NT2/D1 (cell line): ENCODE measurements around the gene MAGI3.

Experiments used
- SUZ12 ChIP-seq: IDR thresholded peaks from 2 replicates; pipeline ENCODE4 v1.6.1; 2011; ENCODE audit not compliant: insufficient read length, insufficient read depth; ENCODE audit errors: extremely low read depth
- YY1 ChIP-seq: IDR thresholded peaks from 2 replicates; pipeline ENCODE4 v1.6.1; 2011; ENCODE audit not compliant: insufficient read length, insufficient read depth

DNA sequence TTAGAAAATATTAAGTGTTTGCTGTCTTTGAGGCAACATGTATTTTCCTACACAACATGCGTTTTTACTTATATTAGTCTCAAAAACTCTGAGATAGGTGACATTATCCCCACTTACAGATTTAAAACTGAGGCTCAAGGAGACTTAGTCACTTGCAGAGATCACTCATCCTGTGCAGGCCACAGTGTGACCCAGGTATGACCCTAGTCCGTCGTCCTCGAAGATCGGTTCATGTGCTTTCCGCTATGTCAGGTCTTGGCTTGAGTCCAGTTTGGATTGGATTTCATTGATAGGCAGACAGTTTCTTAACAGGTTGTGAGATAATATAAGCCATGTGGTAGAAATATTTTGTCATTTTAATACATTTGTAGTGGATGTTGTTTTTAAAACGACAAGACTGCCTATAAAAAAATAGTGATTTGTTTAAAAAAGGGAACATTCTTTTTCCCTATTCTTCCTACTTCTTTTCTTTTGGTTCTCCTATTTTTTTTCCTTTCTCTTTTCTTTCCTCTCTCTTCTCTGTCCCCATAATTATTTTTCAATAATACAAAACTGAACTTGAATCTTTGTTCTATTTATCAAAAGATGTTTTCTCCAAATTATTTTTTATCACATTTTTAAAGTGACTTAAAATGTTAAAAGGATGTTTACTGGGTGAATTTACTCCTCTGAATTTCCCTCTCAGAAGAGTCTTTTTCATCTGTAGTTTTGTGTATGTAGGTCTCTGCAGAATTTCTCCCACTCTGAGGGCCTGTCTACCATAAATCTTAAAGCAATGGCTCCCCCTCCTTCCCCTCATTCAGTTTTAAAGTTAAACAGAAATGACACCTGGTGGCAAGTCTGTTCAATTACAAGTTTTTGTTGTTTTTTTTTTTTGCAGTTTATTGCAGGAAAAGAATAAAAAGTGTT lies 287.2 kb downstream of the MAGI3 start:
- TF ChIP-seq SUZ12 (no peak), YY1 (no peak)
